Measurements from ENCODE around the gene EPHA4.
A peak's percentile ranks its signal among the peaks of the same experiment; 100 is the strongest.

Gene EPHA4

GRCh38 chr2:221571551-221572218 is 419 bp downstream of the EPHA4 start:
- DNase-seq (ENCODE audit: low read depth), result peak; percentile 7

- DNase-seq (ENCODE audit: low read depth), result peak; percentile 22
Observed at GRCh38 chr2:221571025-221571550, 1.0 kb downstream of the EPHA4 start.

- no peak for DNase-seq (ENCODE audit: low read depth)
Observed at GRCh38 chr2:221570321-221570935, 1.7 kb downstream of the EPHA4 start.

- no peak for DNase-seq (ENCODE audit: low read depth)
Observed at GRCh38 chr2:221569871-221570270, 2.2 kb downstream of the EPHA4 start.

GRCh38 chr2:221569425-221569845 is 2.7 kb downstream of the EPHA4 start:
- no peak for DNase-seq (ENCODE audit: low read depth)

GRCh38 chr2:221568299-221568698 is 3.8 kb downstream of the EPHA4 start:
- DNase-seq (ENCODE audit: low read depth), result no peak

- no peak for DNase-seq (ENCODE audit: low read depth)
Observed at GRCh38 chr2:221567809-221568208, 4.3 kb downstream of the EPHA4 start.

GRCh38 chr2:221567231-221567760 is 4.8 kb downstream of the EPHA4 start:
- no peak for DNase-seq (ENCODE audit: low read depth)

GRCh38 chr2:221563270-221563985 is 8.7 kb downstream of the EPHA4 start:
- DNase-seq (ENCODE audit: low read depth), result no peak

GRCh38 chr2:221562226-221562625 is 9.9 kb downstream of the EPHA4 start:
- DNase-seq (ENCODE audit: low read depth), result no peak

GRCh38 chr2:221561770-221562169 is 10.3 kb downstream of the EPHA4 start:
- DNase-seq (ENCODE audit: low read depth), result no peak

- DNase-seq (ENCODE audit: low read depth), result no peak
Observed at GRCh38 chr2:221559991-221560390, 12.1 kb downstream of the EPHA4 start.

GRCh38 chr2:221558107-221558506 is 14.0 kb downstream of the EPHA4 start:
- DNase-seq (ENCODE audit: low read depth), result no peak

- DNase-seq (ENCODE audit: low read depth), result no peak
Observed at GRCh38 chr2:221555494-221555846, 16.6 kb downstream of the EPHA4 start.

GRCh38 chr2:221554769-221555493 is 17.2 kb downstream of the EPHA4 start:
- DNase-seq (ENCODE audit: low read depth), result no peak

GRCh38 chr2:221553333-221553732 is 18.8 kb downstream of the EPHA4 start:
- no peak for DNase-seq (ENCODE audit: low read depth)

GRCh38 chr2:221552291-221552690 is 19.8 kb downstream of the EPHA4 start:
- DNase-seq (ENCODE audit: low read depth), result no peak

- DNase-seq (ENCODE audit: low read depth), result no peak
Observed at GRCh38 chr2:221551864-221552263, 20.2 kb downstream of the EPHA4 start.

- no peak for DNase-seq (ENCODE audit: low read depth)
Observed at GRCh38 chr2:221549143-221549542, 23.0 kb downstream of the EPHA4 start.

- DNase-seq (ENCODE audit: low read depth), result no peak
Observed at GRCh38 chr2:221546505-221547225, 25.4 kb downstream of the EPHA4 start.

- no peak for DNase-seq (ENCODE audit: low read depth)
Observed at GRCh38 chr2:221541131-221541735, 30.9 kb downstream of the EPHA4 start.
